Measurements from ENCODE around the gene ARID3A. TPM values are rescaled to one million over a fixed set of nuclear protein-coding genes. Genes with fewer than 3 reads are reported as not detected.

ARID3A gene
- total and polyA plus RNA-seq, 2 donors (not counting 3 experiments of a cell fraction or from before 2014, with no cell fraction given) = 5.4 to 13.2 TPM

DNA sequence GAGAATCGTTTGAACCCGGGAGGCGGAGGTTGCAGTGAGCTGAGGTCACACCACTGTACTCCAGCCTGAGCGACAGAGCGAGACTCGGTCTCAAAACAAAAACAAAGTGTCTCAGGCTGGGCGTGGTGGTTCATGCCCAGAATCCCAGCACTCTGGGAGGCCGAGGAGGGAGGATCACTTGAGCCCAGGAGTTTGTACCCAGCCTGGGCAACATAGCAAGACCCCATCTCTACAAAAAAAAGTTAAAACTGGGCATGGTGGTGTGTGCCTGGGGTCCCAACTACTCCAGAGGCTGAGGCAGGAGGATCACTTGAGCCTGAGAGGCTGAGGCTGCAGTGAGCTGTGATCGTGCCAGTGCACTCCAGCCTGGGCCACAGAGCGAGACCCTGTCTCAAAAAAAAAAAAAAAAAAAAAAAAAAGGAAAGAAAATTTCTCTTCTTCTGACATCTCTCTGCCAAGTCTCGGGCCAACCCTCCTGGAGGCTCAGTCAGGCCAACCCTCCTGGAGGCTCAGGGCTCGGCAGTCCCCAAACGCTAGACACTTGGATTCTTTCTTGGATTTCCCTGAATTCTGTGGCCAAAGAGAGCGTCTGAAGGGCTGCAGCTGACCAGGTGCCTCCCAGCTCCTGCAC, 26.3 kb downstream of the ARID3A start:
- intact Hi-C loops (cut with micrococcal nuclease) (no loop called here), dilution Hi-C loops (cut with MboI; ENCODE audit: extremely low pct_ligation_motif_present, low sequenced_read_pairs) (no loop called here)
- Histone ChIP-seq H3K9me3 (replicated peaks; ENCODE audit: control insufficient read depth, insufficient read depth, low read length) (no peaks in the 10 kb centered on the region), H4K20me1 (replicated peaks; ENCODE audit: control insufficient read depth, extremely low read depth, insufficient read depth, low read length) (no peaks in the 10 kb centered on the region), H3K4me3 (replicated peaks in 1 of 3; ENCODE audit: insufficient read depth in 1 of 3, low read depth in 1 of 3, low read length in 3 of 3) (no peak overlapping the region), H3K9ac (replicated peaks; ENCODE audit: extremely low read depth, insufficient read depth, low read length) (no peak overlapping the region), H3K9me1 (replicated peaks; ENCODE audit: control insufficient read depth, extremely low read depth, insufficient read depth, low read length) (no peaks in the 10 kb centered on the region), H2AFZ (ENCODE audit: low read depth, low read length) (no peak overlapping the region), H3K4me1 (ENCODE audit: control insufficient read depth, extremely low read depth, insufficient read depth, low read length) (peaks cover 4% of the 10 kb centered on the region), H3K27me3 (ENCODE audit: control insufficient read depth in 2 of 2, insufficient read depth in 2 of 2, low read length in 2 of 2) (no peaks in the 10 kb centered on the region), H3K79me2 (ENCODE audit: control insufficient read depth, insufficient read depth, low read length) (no peaks in the 10 kb centered on the region), H3K27ac (ENCODE audit: insufficient read depth, low read depth, low read length) (no peak overlapping the region), H3K36me3 (ENCODE audit: control insufficient read depth in 2 of 2, extremely low read depth in 1 of 2, insufficient read depth in 2 of 2, low read length in 2 of 2) (no peaks in the 10 kb centered on the region), H3K4me2 (ENCODE audit: insufficient read depth, low read length) (no peak overlapping the region)
- POLR2A ChIA-PET = no interaction called here
- BruUV-seq (replicated peaks) = no TSS peak
- no peak for FAIRE-seq
- CTCF ChIA-PET = interaction anchor here (1.5 kb wide), 1 partner anchor 49 kb away, joined by 3 read pairs; no protein-coding TSS in a partner anchor
- no peak for DNase-seq (ENCODE audit: low read depth, low spot score)
- no peak for TF ChIP-seq EZH2 (IDR thresholded peaks at IDR 0.05; ENCODE audit: borderline replicate concordance, low read depth, low read length, severe bottlenecking)

GRCh38 chr19:952680-953444, 27.0 kb downstream of the ARID3A start:
- FAIRE-seq (no peak), DNase-seq (ENCODE audit: low read depth, low spot score) (no peak)
- Histone ChIP-seq H4K20me1 (replicated peaks; ENCODE audit: control insufficient read depth, extremely low read depth, insufficient read depth, low read length) (no peaks in the 10 kb centered on the region), H3K9ac (replicated peaks; ENCODE audit: extremely low read depth, insufficient read depth, low read length) (no peak overlapping the region), H3K27me3 (ENCODE audit: control insufficient read depth in 2 of 2, insufficient read depth in 2 of 2, low read length in 2 of 2) (no peaks in the 10 kb centered on the region), H3K4me1 (ENCODE audit: control insufficient read depth, extremely low read depth, insufficient read depth, low read length) (peaks cover 4% of the 10 kb centered on the region), H3K27ac (ENCODE audit: insufficient read depth, low read depth, low read length) (no peak overlapping the region), H3K4me3 (replicated peaks in 1 of 3; ENCODE audit: insufficient read depth in 1 of 3, low read depth in 1 of 3, low read length in 3 of 3) (no peak overlapping the region), H3K9me1 (replicated peaks; ENCODE audit: control insufficient read depth, extremely low read depth, insufficient read depth, low read length) (no peaks in the 10 kb centered on the region), H3K36me3 (ENCODE audit: control insufficient read depth in 2 of 2, extremely low read depth in 1 of 2, insufficient read depth in 2 of 2, low read length in 2 of 2) (no peaks in the 10 kb centered on the region), H3K4me2 (ENCODE audit: insufficient read depth, low read length) (no peak overlapping the region), H3K9me3 (replicated peaks; ENCODE audit: control insufficient read depth, insufficient read depth, low read length) (no peaks in the 10 kb centered on the region), H2AFZ (ENCODE audit: low read depth, low read length) (no peak overlapping the region), H3K79me2 (ENCODE audit: control insufficient read depth, insufficient read depth, low read length) (no peaks in the 10 kb centered on the region)
- intact Hi-C loops (cut with micrococcal nuclease) = no loop called here
- dilution Hi-C loops (cut with MboI; ENCODE audit: extremely low pct_ligation_motif_present, low sequenced_read_pairs) = no loop called here
- TF ChIP-seq MYC (IDR thresholded peaks at IDR 0.05; ENCODE audit: low read depth, low read length) (no peak), POLR2A (IDR thresholded peaks at IDR 0.05; ENCODE audit: low read depth, low read length) (no peak), FOS (IDR thresholded peaks at IDR 0.05; ENCODE audit: borderline replicate concordance, insufficient read depth, low read length) (no peak), EZH2 (IDR thresholded peaks at IDR 0.05; ENCODE audit: borderline replicate concordance, low read depth, low read length, severe bottlenecking) (no peak), POLR2AphosphoS5 (IDR thresholded peaks at IDR 0.05; ENCODE audit: insufficient read depth, low read depth, low read length) (no peak), CTCF (IDR thresholded peaks at IDR 0.05; ENCODE audit: extremely low read depth in 1 of 2, insufficient read depth in 1 of 2, low read depth in 1 of 2, low read length in 2 of 2) (no peak), JUN (IDR thresholded peaks at IDR 0.05; ENCODE audit: borderline replicate concordance, insufficient read depth, insufficient read length, low read depth) (no peak), GATA2 (IDR thresholded peaks at IDR 0.05; ENCODE audit: insufficient read depth, insufficient read length, low read depth, low read length) (no peak)
- TF ChIP-seq, protein P1, sequence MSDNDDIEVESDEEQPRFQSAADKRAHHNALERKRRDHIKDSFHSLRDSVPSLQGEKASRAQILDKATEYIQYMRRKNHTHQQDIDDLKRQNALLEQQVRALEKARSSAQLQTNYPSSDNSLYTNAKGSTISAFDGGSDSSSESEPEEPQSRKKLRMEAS (IDR thresholded peaks at IDR 0.05; ENCODE audit: insufficient read depth, insufficient read length) = no peak
- no TSS peak for BruUV-seq (replicated peaks)
- CTCF ChIA-PET = interaction anchor here (1.5 kb wide), 1 partner anchor 48 kb away, joined by 3 read pairs; no protein-coding TSS in a partner anchor
- POLR2A ChIA-PET = no interaction called here
